ENCODE results near the gene FTCD. TPM values are rescaled to one million over a fixed set of nuclear protein-coding genes. Genes with fewer than 3 reads are reported as not detected.

The FTCD gene
- polyA plus RNA-seq, 10 donors = 0.35 to 2.5 (median 0.97) TPM

DNA sequence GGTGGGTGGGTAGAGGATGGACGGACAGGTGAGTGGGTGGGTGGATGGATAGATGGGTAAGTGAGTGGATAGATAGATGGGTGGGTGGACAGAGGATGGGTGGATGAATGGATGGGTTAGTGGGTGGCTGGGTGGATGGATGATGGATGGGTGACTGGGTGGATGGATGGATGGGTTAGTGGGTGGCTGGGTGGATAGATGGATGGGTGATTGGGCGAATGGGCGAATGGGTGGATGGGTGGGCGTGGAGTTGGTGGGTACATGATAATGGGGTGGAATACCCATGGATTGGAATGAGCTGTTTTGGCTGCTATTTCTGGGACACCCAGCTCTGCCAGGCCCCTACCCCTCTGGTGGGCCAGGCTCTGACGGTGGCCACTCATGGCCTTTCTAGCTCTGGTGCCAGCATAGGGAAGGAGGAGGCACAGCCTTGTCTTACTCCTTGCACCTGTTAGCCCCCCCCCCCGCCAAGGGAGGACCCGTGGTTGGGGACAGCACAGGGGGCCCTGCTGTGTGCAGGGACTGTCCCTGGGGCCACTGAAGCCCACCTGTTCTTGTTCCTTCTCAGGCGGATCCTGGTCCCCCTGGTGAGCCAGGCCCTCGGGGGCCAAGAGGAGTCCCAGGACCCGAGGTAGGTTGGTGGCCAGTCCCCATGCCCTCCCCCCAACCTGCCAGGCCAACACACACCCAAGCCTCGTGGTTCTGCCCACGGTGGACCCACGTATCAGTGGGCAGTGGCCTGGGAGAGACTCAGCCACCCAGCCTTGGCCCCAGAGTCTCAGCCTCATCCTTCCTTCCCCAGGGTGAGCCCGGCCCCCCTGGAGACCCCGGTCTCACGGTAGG, 31.1 kb downstream of the FTCD start:
- DNase-seq = no peak

DNA sequence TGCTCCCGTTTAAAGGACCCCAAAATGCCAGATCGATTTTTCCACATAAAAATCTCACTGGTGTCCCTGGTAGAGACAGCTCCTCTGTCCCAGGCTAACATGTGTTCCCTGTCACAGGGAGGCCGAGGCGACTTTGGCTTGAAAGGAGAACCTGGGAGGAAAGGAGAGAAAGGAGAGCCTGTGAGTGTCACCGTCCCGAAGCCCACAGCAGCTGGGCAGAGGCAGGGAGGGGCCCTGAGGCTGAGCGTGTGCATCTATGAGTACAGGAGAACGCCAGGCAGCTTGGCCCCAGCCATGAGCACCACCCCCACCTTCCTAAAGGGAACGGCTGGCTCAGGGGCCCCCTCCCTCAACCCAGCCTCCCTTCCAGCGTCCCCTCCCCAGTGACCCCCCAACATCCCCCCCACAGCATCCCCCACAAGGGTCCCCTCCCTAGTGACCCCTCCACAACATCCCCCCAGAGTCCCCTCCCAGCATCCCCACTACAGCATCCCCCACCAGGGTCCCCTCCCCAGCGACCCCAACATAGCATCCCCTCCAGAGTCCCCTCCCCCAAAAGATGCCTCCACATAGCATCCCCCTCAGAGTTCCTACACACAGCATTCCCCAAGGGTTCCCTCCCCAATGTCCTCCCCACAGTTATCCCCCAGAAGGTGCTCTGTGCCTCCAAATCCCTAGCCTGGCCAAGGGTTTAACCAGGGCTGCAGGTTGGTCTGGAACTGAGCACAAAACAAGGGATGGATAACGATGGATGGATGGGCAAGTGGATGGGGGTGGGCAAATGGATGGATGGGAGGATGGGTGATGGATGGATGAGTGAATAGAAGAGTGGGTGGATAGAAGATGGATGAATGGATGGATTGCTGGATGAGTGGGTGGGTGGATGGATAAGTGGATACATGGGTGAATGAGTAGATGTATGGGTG, 32.4 kb downstream of the FTCD start:
- DNase-seq = no peak

DNA sequence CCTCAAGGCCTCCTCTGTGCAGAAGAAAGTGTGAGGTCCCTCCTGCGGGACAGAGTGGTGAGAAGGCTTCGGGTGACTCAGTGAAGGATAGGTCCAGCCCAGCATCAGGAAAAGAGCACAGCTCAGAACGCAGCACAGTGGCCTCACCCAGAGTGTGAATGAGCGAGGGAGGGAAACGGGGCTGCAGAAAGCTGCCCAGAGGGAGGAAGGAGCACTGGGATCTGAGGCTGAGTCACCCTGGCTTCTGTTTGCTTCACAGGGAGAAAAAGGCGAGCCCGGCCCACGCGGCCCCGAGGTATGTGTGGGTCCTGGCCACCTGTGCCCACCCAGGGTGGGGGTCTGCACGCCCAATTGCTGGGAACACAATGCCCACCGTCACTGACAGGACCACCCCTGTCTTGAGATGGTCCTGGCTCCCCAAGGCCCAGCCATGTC, 33.1 kb downstream of the FTCD start:
- no peak for DNase-seq

DNA sequence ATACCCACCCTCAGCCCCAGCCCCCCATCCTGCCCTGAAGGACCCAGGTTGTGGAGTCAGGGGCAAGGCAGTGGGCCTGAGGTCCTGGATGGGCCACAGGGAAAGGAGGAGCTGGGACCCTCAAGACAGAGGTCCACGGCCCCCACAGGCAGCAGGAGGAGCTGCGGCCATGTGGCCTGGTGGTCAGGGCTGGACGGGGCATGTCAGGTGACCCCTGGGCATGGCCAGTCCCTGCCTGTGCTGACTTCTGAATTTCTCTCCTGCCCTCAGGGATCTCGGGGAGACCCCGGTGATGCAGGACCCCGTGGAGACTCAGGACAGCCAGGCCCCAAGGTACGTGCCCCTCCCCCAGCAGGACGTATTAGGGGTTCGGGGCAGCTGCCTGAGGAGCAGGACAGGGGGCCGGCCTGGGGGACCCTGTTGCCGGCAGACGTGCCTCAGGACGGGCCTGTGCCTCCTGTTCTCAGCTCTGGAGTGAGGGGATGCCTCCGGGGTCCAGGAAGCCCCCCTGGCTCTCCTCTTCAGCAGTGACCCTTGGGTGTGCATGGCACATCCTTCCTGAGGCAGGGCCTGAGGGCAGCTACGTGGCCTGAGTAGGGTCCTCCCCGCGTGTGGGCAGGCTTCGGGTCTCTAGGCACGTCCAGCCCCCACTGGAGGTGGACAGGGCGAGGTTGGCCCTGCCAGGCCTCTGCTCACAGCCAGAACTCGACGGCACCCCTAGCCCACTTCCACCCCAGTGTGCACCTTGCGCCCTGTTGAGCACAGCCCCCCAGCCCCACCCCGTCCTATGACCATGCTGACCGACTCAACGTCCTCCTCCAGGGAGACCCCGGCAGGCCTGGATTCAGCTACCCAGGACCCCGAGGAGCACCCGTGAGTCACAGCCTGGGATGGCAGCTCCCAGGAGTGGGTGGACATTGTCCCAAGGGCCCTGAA, 33.8 kb downstream of the FTCD start:
- no peak for DNase-seq

DNA sequence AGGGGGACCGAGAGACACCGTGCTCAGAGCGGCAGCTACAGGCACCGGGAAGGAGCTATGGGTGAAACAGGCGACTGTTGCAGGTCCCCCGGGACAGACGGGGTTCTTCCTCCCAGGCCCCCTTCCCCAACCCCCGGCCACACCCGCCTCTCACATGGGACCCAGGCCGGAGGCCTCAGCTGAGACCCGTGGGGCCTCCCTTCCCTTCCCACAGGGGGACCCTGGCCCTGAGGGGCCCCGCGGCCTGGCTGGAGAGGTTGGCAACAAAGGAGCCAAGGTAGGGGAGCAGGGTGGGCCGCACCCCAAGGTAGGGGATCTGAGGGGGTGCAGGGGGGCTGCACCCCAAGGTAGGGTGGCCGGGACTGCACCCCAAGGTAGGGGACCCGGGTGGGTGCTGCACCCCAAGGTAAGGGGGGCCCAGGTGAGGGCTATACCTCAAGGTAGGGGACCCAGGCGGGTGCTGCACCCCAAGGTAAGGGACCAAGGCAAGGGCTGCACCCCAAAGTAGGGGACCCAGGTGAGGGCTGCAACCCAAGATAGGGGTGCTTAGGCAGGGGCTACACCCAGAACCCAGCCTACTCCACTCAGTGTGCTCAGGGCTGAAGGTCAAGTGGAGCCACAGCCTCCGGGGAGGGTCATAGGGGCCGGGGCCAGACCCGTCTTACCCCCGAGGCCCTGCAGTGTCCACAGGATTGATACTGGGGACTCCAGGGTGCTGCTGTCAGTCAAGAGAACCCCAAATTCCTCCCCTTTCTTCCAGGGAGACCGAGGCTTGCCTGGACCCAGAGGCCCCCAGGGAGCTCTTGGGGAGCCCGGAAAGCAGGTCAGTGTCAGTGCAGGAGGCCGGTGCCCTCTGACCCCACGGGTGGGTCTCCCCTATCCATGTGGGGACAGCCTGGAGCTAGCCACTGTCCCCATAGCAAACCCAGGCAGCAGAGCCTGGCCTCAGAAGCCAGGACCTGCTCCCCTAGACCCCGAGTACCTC, 34.8 kb downstream of the FTCD start:
- DNase-seq = no peak

DNA sequence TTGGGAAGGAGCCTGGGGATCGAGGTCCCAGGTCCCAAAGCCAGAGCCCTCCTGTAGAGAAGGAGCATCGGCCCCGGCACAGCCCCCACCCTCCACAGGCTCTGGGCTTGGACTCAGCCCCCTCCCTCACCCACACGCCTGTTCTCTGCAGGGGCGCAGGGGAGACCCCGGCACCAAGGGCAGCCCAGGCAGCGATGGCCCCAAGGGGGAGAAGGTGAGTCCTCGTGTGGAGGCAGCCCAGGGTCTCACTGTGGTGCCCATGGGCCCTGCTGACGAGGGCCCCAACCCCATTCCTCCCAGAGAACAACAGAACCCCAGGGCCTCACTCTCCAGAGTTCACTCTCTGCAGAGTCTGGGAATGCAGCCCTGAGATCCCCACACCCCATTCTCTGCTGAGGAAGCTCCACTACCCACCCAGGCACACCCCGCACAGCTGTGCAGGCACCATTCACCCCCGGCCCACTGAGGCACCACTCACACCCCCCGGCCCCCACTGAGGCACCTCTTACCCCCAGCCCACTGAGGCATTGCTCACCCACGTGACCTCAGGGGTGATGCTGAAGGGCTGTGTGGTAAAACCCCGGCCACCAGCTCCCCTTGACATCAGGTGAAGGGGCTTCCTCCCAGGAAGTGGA, 35.6 kb downstream of the FTCD start:
- DNase-seq = no peak

DNA sequence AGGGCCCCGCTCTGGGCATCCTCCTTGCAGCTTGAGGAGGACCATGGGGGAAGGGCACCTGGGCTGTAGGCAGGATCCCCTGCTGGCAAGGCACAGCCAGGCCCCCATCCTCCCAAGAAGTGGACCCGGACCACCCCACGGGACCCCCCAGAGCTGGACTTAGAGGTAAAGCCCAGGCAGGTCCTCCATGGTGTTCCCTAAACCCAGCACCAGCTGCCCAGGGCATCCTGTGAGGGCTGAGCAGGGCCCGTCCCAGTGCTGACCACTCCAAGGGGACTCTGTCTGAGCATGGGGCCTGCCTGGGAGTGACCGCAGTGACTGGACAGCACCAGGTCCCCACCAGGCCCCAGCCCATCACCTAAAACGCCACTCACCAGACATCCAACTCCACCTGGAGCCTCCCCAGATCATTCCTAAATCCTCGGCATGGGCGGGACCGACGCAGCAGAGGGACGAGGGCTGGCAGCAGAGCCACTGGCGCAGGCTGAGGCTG, 36.2 kb downstream of the FTCD start:
- DNase-seq = no peak

DNA sequence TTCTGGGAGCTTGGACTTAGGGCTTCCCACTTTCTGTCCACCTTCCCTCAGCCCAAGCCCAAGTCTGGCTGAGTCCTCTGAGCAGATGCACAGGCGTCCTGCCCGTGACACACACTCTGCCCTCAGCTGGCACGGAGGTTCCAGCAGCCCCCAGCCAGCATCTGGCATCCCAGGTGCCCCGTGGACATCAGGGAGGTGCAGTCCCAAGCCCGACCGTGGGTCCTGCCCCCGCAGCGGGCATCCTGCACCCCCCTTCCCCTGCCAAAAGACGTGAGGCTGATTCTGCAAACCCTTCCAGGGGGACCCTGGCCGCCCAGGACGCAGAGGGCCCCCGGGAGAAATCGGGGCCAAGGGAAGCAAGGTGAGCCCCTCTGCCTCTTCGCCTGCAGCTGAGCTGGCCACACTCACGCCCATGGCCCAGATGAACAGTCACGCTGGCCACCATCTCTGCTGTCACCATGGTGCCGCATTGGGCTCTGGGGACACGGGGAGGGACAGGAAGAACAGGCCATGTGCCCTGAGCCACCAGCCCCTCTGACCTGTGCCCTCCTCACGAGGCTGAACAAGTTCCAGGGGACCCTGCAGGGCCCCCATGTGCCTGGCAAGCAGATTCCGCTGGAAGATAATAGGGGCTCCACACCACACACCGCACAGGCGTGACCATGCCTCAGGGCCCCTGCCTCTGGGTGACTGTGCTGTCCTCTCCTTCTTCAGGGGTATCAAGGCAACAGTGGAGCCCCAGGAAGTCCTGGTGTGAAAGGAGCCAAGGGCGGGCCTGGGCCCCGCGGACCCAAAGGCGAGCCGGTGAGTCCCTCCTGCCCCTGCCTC, 36.8 kb downstream of the FTCD start:
- no peak for DNase-seq

DNA sequence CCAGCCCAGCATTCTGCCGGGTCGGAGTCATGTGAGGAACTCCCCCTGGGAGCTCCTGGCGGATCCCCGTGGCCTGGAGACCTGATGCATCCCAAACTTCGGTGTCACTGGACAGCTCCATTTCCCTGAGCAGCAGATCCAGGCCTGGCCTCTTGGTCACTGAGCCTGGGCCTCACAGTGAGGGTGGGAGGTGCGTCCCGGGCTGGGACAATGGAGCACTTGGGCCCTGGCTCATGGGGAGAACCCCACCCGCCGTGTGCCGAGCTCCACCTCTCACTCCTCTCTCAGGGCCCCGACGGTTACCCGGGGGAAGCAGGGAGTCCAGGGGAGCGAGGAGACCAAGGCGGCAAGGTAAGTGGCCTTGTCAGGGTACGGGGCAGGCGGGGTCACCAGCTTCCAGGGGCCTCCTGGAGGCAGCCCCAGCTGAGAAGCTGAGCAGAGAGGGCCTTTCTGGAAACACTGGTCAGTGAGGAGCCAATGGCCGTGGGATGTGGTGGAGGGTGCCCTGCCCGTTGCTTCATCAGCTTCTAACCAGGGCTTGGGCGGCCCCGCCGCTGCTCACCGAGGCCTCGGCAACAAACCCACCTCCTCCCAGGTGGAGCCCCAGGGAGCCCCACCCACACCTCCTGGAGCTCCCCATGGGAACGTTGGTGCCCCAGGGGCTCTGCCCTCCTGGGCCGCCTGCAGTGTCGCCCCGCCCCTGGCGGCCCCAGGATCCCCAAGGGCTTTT, 37.6 kb downstream of the FTCD start:
- no peak for DNase-seq

DNA sequence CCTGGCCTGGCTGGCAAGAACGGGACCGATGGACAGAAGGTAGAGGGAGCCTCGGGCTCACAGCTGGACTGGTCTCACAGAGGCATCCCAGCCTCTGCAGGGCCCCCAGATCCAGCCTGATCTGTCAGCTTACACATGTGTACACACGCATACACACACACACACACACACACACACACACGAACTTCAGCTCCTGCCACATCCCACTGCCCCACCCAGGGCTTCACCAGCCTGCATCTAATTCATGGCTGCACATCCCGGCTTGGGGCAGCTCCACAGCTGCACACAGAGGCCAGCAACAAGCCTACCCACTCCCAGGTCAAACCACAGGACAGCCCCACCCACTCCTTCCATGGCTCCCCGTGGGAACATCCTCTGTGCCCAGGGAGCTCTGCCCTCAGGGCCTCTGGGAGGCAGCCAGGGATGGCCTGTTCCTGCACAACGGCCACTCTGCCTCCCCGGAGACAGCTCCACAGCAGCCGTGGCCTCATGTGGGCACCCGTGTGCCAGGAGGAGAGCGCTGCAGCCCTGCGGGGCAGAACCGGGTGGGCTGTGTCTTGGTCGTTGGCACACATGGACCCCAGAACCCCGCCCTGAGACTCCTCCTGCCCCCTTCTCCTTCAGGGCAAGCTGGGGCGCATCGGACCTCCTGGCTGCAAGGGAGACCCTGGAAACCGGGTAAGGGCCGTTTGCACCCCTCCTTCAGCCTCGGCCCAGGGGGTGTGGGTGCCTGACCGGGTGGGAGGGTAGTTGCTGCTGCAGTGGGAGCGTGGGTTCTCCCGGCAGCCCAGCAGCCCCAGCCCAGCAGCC, 38.4 kb downstream of the FTCD start:
- DNase-seq = no peak

DNA sequence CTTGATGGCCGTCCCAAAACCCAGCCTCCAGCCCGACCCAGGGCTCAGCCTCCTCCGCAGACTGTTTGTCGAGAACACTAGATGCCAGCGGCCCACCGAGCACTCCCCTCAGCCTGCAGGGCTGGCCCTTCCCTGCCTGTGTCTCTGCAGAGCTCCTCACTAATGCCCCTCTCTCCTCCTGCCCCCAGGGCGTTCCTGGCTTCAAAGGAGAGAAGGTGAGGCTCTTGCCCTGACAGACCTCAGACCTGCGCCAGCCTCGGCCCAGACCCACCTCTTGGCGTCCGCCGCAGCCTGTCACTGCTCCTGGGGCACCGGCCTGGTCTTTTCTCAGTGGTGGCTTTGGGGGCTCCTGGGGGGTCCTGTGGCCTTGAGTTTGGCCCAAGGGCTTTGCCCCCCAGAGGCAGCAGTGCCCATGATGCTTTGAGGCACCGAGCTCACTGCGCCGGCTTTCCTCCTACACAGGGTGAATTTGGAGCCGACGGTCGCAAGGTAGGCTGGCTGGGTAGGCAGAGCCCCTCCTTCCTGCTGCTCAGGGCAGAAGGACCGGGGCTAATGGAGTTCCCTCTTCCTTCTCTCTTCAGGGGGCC, 39.1 kb downstream of the FTCD start:
- no peak for DNase-seq

DNA sequence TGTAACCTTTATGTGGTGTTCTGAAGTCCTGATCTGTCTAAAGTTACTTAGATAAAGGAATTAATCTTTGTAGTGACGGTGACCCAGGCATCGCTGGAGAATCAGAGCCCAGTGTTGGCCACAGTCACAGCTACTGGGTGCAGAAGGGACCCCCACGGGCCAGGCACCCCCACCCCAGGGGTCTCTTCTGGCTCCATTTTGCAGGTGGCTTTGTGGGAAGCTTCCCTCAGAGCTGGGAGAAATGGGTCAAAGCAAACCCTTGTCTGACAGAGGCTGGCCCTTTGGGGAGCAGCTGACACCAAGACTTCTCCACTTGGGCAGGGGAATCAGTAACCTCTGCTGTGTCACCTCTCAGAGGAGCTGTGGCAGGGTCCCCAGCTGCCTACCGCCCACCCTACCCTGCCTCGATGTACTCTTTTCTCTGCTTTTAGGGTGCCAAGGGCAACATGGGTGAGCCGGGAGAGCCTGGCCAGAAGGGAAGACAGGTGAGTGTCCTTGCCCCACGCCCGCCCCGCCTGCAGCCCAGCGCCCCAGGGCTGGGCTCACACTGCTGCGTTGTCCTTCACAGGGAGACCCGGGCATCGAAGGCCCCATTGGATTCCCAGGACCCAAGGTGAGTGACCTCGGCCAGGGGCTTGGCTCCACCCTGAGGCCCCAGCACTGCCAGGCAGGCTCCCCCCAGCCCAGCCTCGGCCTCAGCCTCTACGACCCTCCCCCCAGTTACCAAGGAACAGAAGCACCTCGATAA, 39.8 kb downstream of the FTCD start:
- no peak for DNase-seq

DNA sequence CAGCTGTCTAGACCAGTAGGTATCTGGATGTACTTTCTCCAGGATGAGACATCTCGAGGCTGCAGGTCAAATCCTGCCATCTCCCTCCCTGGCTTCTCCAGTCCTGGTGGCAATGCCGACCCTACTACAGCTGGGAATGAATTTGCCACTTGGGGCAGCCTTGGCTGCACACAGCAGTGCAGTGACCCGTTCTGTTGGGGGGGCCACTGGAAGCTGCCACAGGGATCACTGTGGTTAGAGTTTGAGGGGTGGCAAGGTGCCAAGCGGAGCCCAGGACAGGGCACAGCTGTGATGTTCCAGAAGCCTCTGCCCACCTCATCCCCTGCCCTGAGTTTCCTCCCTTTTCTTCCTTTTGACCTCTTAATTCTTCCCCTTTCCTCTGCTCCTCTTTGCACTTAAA, 40.4 kb downstream of the FTCD start:
- no peak for DNase-seq

DNA sequence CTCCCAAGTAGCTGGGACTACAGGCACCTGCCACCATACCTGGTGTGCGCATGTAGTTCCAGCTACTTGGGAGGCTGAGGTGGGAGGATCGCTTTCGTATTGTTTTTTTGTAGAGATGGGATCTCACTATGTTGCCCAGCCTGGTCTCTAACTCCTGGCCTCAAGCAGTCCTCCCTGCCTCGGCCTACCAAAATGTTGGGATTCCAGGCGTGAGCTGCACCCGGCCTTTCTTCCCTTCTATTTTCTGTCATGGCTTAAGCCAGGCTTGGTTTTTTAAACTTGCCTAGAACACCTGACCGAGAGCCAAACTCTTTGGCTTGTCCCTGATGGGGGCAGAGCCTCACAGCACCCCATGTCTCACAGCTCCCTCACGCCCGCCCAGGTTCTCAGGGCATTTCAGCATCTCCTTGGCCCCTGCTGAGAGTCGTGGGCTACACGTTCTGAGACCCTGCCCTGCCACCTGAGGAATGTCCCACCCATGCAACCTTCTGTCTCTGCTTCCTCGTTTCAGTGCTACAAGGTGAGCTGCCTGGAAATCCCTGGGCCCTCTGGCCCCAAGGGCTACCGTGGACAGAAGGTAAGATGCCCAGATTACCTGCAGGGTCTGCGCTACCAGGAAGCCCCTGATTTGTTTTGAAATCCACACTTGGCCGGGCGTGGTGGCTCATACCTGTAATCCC, 41.7 kb downstream of the FTCD start:
- no peak for DNase-seq

DNA sequence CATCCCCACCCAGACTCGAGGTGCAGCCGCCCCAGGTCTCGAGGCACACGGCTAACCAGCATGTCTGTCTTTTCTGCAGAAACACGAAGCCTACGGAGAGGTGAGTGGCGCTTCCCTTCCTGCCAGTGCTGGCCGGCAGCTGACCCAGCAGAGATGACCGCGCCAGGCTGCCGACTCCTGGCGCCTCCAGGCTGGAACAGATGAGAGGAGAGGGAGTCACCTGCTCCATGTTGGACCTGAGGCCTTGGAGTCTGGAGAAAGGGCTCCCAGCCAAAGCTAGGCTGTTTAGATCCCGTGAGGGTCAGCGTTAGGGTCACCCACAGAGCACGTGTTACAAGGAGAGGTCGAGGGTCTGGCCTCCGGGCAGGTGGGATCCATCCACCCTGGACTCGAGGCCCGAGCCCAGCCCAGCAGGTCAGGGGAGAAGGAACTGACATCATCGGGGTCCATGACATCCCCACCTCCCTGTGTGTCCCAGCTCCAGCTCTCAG, 42.6 kb downstream of the FTCD start:
- peak in 1 of 3 donors; percentile 2 for DNase-seq

All from muscle of back (tissue), 11 donors.